Ishikawa (cell line): Measurements from ENCODE around the gene MYMK.

Experiments
- CEBPB ChIP-seq: IDR thresholded peaks from 2 replicates; pipeline ENCODE4 v1.6.1; 2012
- EGR1 ChIP-seq: IDR thresholded peaks from 2 replicates; pipeline ENCODE4 v1.6.1; 2012
- FOXM1 ChIP-seq: IDR thresholded peaks from 2 replicates; pipeline ENCODE4 v1.6.1; 2012; ENCODE audit warnings: low read depth, borderline replicate concordance
- TAF1 ChIP-seq: IDR thresholded peaks from 2 replicates; pipeline ENCODE4 v1.6.1; 2012; ENCODE audit warnings: low read depth, mild to moderate bottlenecking
- TCF12 ChIP-seq: IDR thresholded peaks from 2 replicates; pipeline ENCODE4 v1.6.1; 2012; ENCODE audit warnings: low read depth
- TEAD4 ChIP-seq: IDR thresholded peaks from 2 replicates; pipeline ENCODE4 v1.6.1; 2012
- YY1 ChIP-seq: IDR thresholded peaks from 2 replicates; pipeline ENCODE4 v1.6.1; 2012; ENCODE audit warnings: low read depth
- TF ChIP-seq, protein P1 (sequence below): IDR thresholded peaks from 2 replicates; pipeline ENCODE4 v1.6.1; 2012
- TF ChIP-seq, protein P2 (sequence below): IDR thresholded peaks from 2 replicates; pipeline ENCODE4 v1.6.1; 2012; ENCODE audit warnings: low read depth, mild to moderate bottlenecking

DNA sequence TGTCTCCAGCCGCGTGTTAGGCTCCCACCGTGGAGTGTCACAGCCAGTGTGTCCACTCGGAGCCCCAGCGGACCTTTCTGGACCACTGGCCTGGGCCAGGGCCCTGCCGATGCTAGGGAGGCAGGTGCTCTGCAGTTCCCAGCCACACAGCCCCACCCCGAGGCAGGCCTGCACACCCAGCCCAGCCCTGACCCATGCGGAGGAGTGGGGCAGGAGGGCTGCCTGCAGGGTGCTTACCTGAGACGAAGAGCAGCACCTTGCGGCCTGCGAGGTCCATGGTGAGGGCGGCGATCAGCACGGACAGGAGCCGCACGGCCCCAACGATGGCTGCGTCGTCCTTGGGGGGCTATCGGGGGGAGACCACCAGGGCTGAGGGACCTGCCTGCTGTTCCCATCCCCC lies 51.0 kb downstream of the MYMK start:
- TF ChIP-seq EGR1 (no peak), FOXM1 (no peak), CEBPB (no peak), YY1 (no peak), TCF12 (no peak), TEAD4 (no peak), TAF1 (no peak)
- TF ChIP-seq, protein P1, sequence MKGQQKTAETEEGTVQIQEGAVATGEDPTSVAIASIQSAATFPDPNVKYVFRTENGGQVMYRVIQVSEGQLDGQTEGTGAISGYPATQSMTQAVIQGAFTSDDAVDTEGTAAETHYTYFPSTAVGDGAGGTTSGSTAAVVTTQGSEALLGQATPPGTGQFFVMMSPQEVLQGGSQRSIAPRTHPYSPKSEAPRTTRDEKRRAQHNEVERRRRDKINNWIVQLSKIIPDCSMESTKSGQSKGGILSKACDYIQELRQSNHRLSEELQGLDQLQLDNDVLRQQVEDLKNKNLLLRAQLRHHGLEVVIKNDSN, result no peak
- TF ChIP-seq, protein P2, sequence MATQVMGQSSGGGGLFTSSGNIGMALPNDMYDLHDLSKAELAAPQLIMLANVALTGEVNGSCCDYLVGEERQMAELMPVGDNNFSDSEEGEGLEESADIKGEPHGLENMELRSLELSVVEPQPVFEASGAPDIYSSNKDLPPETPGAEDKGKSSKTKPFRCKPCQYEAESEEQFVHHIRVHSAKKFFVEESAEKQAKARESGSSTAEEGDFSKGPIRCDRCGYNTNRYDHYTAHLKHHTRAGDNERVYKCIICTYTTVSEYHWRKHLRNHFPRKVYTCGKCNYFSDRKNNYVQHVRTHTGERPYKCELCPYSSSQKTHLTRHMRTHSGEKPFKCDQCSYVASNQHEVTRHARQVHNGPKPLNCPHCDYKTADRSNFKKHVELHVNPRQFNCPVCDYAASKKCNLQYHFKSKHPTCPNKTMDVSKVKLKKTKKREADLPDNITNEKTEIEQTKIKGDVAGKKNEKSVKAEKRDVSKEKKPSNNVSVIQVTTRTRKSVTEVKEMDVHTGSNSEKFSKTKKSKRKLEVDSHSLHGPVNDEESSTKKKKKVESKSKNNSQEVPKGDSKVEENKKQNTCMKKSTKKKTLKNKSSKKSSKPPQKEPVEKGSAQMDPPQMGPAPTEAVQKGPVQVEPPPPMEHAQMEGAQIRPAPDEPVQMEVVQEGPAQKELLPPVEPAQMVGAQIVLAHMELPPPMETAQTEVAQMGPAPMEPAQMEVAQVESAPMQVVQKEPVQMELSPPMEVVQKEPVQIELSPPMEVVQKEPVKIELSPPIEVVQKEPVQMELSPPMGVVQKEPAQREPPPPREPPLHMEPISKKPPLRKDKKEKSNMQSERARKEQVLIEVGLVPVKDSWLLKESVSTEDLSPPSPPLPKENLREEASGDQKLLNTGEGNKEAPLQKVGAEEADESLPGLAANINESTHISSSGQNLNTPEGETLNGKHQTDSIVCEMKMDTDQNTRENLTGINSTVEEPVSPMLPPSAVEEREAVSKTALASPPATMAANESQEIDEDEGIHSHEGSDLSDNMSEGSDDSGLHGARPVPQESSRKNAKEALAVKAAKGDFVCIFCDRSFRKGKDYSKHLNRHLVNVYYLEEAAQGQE, result no peak
